CD4-positive, alpha-beta T cell treated with Interleukin-17A for 4 hours (primary cell): ENCODE results near the gene TSC22D2.
"Not testable (repeated sequence)": the region's sequence is repeated elsewhere in the genome, so short reads cannot be mapped to it uniquely, and the experiment has no call there.

Experiments used
- DNase-seq: peaks from one replicate; pipeline ENCODE4 v3.0.0-alpha.2; 2020; ENCODE audit warnings: mixed read lengths

The TSC22D2 gene

GRCh38 chr3:150449169-150449721 is 41.1 kb downstream of the TSC22D2 start:
- no peak for DNase-seq

GRCh38 chr3:150450916-150451315 is 42.8 kb downstream of the TSC22D2 start:
- no peak for DNase-seq

GRCh38 chr3:150451329-150452048 is 43.4 kb downstream of the TSC22D2 start:
- DNase-seq: no peak

GRCh38 chr3:150453353-150453752 is 45.3 kb downstream of the TSC22D2 start:
- no peak for DNase-seq

GRCh38 chr3:150454085-150454484 is 46.0 kb downstream of the TSC22D2 start:
- no peak for DNase-seq

- DNase-seq: no peak
Measured at GRCh38 chr3:150454622-150455021, 46.5 kb downstream of the TSC22D2 start.

GRCh38 chr3:150455341-150455740 is 47.2 kb downstream of the TSC22D2 start:
- no peak for DNase-seq

- no peak for DNase-seq
Measured at GRCh38 chr3:150458001-150458400, 49.9 kb downstream of the TSC22D2 start.

GRCh38 chr3:150460484-150460883 is 52.4 kb downstream of the TSC22D2 start:
- no peak for DNase-seq

GRCh38 chr3:150461399-150461798 is 53.3 kb downstream of the TSC22D2 start:
- no peak for DNase-seq

- DNase-seq: no peak
Measured at GRCh38 chr3:150462108-150462507, 54.0 kb downstream of the TSC22D2 start.

GRCh38 chr3:150464684-150465083 is 56.6 kb downstream of the TSC22D2 start:
- DNase-seq: no peak

GRCh38 chr3:150467381-150467780 is 59.3 kb downstream of the TSC22D2 start:
- no peak for DNase-seq

GRCh38 chr3:150469031-150469930 is 61.2 kb downstream of the TSC22D2 start:
- DNase-seq: no peak

GRCh38 chr3:150469931-150470740 is 62.0 kb downstream of the TSC22D2 start:
- no peak for DNase-seq

GRCh38 chr3:150472421-150472820 is 64.3 kb downstream of the TSC22D2 start:
- DNase-seq: no peak

GRCh38 chr3:150473161-150473560 is 65.1 kb downstream of the TSC22D2 start:
- DNase-seq: not testable (repeated sequence)

- DNase-seq: no peak
Measured at GRCh38 chr3:150479370-150479769, 71.3 kb downstream of the TSC22D2 start.

- no peak for DNase-seq
Measured at GRCh38 chr3:150480877-150481276, 72.8 kb downstream of the TSC22D2 start.

GRCh38 chr3:150483226-150483625 is 75.1 kb downstream of the TSC22D2 start:
- DNase-seq: no peak

- DNase-seq: no peak
Measured at GRCh38 chr3:150484410-150484809, 76.3 kb downstream of the TSC22D2 start.

GRCh38 chr3:150488867-150489266 is 80.8 kb downstream of the TSC22D2 start:
- no peak for DNase-seq
